ENCODE results near the gene SHROOM1. TPM values are rescaled to one million over a fixed set of nuclear protein-coding genes. Genes with fewer than 3 reads are reported as not detected.

SHROOM1 gene
- total RNA-seq, 2 experiments from 2014 or later, result 1.6 to 1.9 TPM

- POLR2A ChIA-PET, result no interaction called here
- CTCF ChIA-PET, result interaction anchor here (0.8 kb wide), 1 partner anchor 30 kb away, joined by 3 read pairs; no protein-coding TSS in a partner anchor
These were observed 41.2 kb downstream of the SHROOM1 start for GRCh38 chr5:132788990-132789886.

- ChIA-PET CTCF (no interaction called here), POLR2A (no interaction called here)
These were observed 41.9 kb downstream of the SHROOM1 start for GRCh38 chr5:132788508-132788907.

GRCh38 chr5:132787076-132787475 lies 43.4 kb downstream of the SHROOM1 start:
- ChIA-PET CTCF (no interaction called here), POLR2A (no interaction called here)

GRCh38 chr5:132785864-132786263 lies 44.6 kb downstream of the SHROOM1 start:
- ChIA-PET CTCF (no interaction called here), POLR2A (no interaction called here)

GRCh38 chr5:132785365-132785764 lies 45.1 kb downstream of the SHROOM1 start:
- POLR2A ChIA-PET, result no interaction called here
- CTCF ChIA-PET, result no interaction called here

GRCh38 chr5:132782101-132782500 lies 48.3 kb downstream of the SHROOM1 start:
- POLR2A ChIA-PET, result no interaction called here

GRCh38 chr5:132781029-132781428 lies 49.4 kb downstream of the SHROOM1 start:
- CTCF ChIA-PET, result interaction anchor here (0.8 kb wide), 1 partner anchor 254 kb away, joined by 3 read pairs; no protein-coding TSS in a partner anchor

More at GRCh38 chr5:132782101-132782500, 48.3 kb downstream of the SHROOM1 start:
- CTCF ChIA-PET, result interaction anchor here (0.7 to 0.9 kb wide), 2 partner anchors 18 to 254 kb away, joined by 3 read pairs; no protein-coding TSS in a partner anchor

GRCh38 chr5:132780577-132780976 lies 49.9 kb downstream of the SHROOM1 start:
- CTCF ChIA-PET, result no interaction called here

More at GRCh38 chr5:132781029-132781428, 49.4 kb downstream of the SHROOM1 start:
- POLR2A ChIA-PET, result no interaction called here

GRCh38 chr5:132779961-132780360 lies 50.5 kb downstream of the SHROOM1 start:
- POLR2A ChIA-PET, result no interaction called here
- CTCF ChIA-PET, result interaction anchor here (1.0 kb wide), 2 partner anchors 25 to 244 kb away, joined by 3 read pairs; no protein-coding TSS in a partner anchor

More at GRCh38 chr5:132780577-132780976, 49.9 kb downstream of the SHROOM1 start:
- POLR2A ChIA-PET, result no interaction called here

- POLR2A ChIA-PET, result no interaction called here
- CTCF ChIA-PET, result no interaction called here
These were observed 51.6 kb downstream of the SHROOM1 start for GRCh38 chr5:132778856-132779255.

GRCh38 chr5:132778129-132778528 lies 52.3 kb downstream of the SHROOM1 start:
- ChIA-PET CTCF (no interaction called here), POLR2A (interaction anchor here (0.9 kb wide), 1 partner anchor 31 kb away, joined by 3 read pairs; the partner anchor contains the start of gene CCNI2)

GRCh38 chr5:132777209-132778069 lies 53.0 kb downstream of the SHROOM1 start, which contains the start of gene SEPTIN8:
SEPTIN8 (minus strand) TSS chr5:132777239; CDS start chr5:132777137, 102 bp downstream.
- ChIA-PET POLR2A (interaction anchor here (0.6 to 0.9 kb wide), 3 partner anchors 17 to 289 kb away, joined by 3 to 5 read pairs (median 4); partner anchors contain the start of gene CCNI2), CTCF (no interaction called here)

- ChIA-PET CTCF (no interaction called here), POLR2A (interaction anchor here (0.6 to 0.7 kb wide), 2 partner anchors 18 to 288 kb away, joined by 4 to 5 read pairs; no protein-coding TSS in a partner anchor)
These were observed 53.6 kb downstream of the SHROOM1 start for GRCh38 chr5:132776938-132777208.

GRCh38 chr5:132776131-132776937 lies 54.1 kb downstream of the SHROOM1 start:
- POLR2A ChIA-PET, result interaction anchor here (0.6 kb wide), 1 partner anchor 287 kb away, joined by 4 read pairs; no protein-coding TSS in a partner anchor
- CTCF ChIA-PET, result interaction anchor here (0.7 kb wide), 1 partner anchor 444 kb away, joined by 3 read pairs; no protein-coding TSS in a partner anchor

GRCh38 chr5:132775476-132775961 lies 54.9 kb downstream of the SHROOM1 start:
- ChIA-PET CTCF (interaction anchor here (0.7 kb wide), 1 partner anchor 443 kb away, joined by 3 read pairs; no protein-coding TSS in a partner anchor), POLR2A (interaction anchor here (1.5 kb wide), 1 partner anchor 28 kb away, joined by 3 read pairs; the partner anchor contains the start of gene CCNI2)

- POLR2A ChIA-PET, result interaction anchor here (1.5 kb wide), 1 partner anchor 27 kb away, joined by 3 read pairs; the partner anchor contains the start of gene CCNI2
- CTCF ChIA-PET, result no interaction called here
These were observed 55.6 kb downstream of the SHROOM1 start for GRCh38 chr5:132774896-132775295.

- ChIA-PET POLR2A (interaction anchor here (1.5 kb wide), 1 partner anchor 27 kb away, joined by 3 read pairs; the partner anchor contains the start of gene CCNI2), CTCF (no interaction called here)
These were observed 56.0 kb downstream of the SHROOM1 start for GRCh38 chr5:132774406-132774805.

GRCh38 chr5:132773601-132774355 lies 56.7 kb downstream of the SHROOM1 start:
- ChIA-PET POLR2A (interaction anchor here (1.5 kb wide), 1 partner anchor 26 kb away, joined by 3 read pairs; the partner anchor contains the start of gene CCNI2), CTCF (no interaction called here)

All from activated CD8-positive, alpha-beta memory T cell treated with anti-CD3 and anti-CD28 coated beads for 36 hours (primary cell).